ENCODE measurements around the gene PLD1. TPM values are rescaled to one million over a fixed set of nuclear protein-coding genes. Genes with fewer than 3 reads are reported as not detected.

The PLD1 gene
- total RNA-seq, 1 donor from 2014 or later, result 0.93 TPM

GRCh38 chr3:171620825-171621434 lies 189.4 kb downstream of the PLD1 start:
- peaks cover 12% of the 10 kb centered on the region for H3K36me3 Mint-ChIP-seq (ENCODE audit: low read depth)
- H3K4me1 Mint-ChIP-seq, result peaks cover 26% of the 10 kb centered on the region
- no peaks in the 10 kb centered on the region for H3K27me3 Mint-ChIP-seq (ENCODE audit: low read depth)
- H3K9me3 Mint-ChIP-seq, result peaks cover 7% of the 10 kb centered on the region
- no peak overlapping the region for H3K4me3 Mint-ChIP-seq
- no peak for TF ChIP-seq CTCF (conservative IDR thresholded peaks at IDR 0.05)
- no peak for DNase-seq (ENCODE audit: low read depth, low spot score)
- no peak overlapping the region for H3K27ac Mint-ChIP-seq (ENCODE audit: unreplicated experiment)

GRCh38 chr3:171616798-171617197 lies 193.5 kb downstream of the PLD1 start:
- Mint-ChIP-seq H3K4me1 (peaks cover 26% of the 10 kb centered on the region), H3K4me3 (no peak overlapping the region), H3K27me3 (ENCODE audit: low read depth) (no peaks in the 10 kb centered on the region), H3K36me3 (ENCODE audit: low read depth) (no peaks in the 10 kb centered on the region), H3K27ac (ENCODE audit: unreplicated experiment) (no peak overlapping the region), H3K9me3 (peaks cover 2% of the 10 kb centered on the region)
- no peak for DNase-seq (ENCODE audit: low read depth, low spot score)
- TF ChIP-seq CTCF (conservative IDR thresholded peaks at IDR 0.05), result no peak

- Mint-ChIP-seq H3K9me3 (peaks cover 2% of the 10 kb centered on the region), H3K27me3 (ENCODE audit: low read depth) (no peaks in the 10 kb centered on the region), H3K4me3 (no peak overlapping the region), H3K36me3 (ENCODE audit: low read depth) (no peaks in the 10 kb centered on the region), H3K4me1 (peaks cover 20% of the 10 kb centered on the region), H3K27ac (ENCODE audit: unreplicated experiment) (no peak overlapping the region)
- TF ChIP-seq CTCF (conservative IDR thresholded peaks at IDR 0.05), result no peak
- no peak for DNase-seq (ENCODE audit: low read depth, low spot score)
Measured at GRCh38 chr3:171615686-171616085, 194.6 kb downstream of the PLD1 start.

- Mint-ChIP-seq H3K36me3 (ENCODE audit: low read depth) (no peaks in the 10 kb centered on the region), H3K4me3 (no peak overlapping the region), H3K9me3 (peaks cover 2% of the 10 kb centered on the region), H3K27ac (ENCODE audit: unreplicated experiment) (no peak overlapping the region), H3K4me1 (peaks cover 20% of the 10 kb centered on the region), H3K27me3 (ENCODE audit: low read depth) (no peaks in the 10 kb centered on the region)
- no peak for DNase-seq (ENCODE audit: low read depth, low spot score)
- TF ChIP-seq CTCF (conservative IDR thresholded peaks at IDR 0.05), result no peak
Measured at GRCh38 chr3:171615281-171615680, 195.0 kb downstream of the PLD1 start.

GRCh38 chr3:171614318-171614921 lies 195.9 kb downstream of the PLD1 start:
- Mint-ChIP-seq H3K27ac (ENCODE audit: unreplicated experiment) (no peak overlapping the region), H3K4me3 (no peak overlapping the region), H3K9me3 (peaks cover 2% of the 10 kb centered on the region), H3K36me3 (ENCODE audit: low read depth) (no peaks in the 10 kb centered on the region), H3K4me1 (peaks cover 20% of the 10 kb centered on the region), H3K27me3 (ENCODE audit: low read depth) (no peaks in the 10 kb centered on the region)
- peak; percentile 65 for TF ChIP-seq CTCF (conservative IDR thresholded peaks at IDR 0.05)
- peak; percentile 51 for DNase-seq (ENCODE audit: low read depth, low spot score)

Measured in neural crest cell (in vitro differentiated cells).